Pulmonary artery endothelial cell (primary cell): ENCODE measurements around the gene AKR1C1. TPM values are rescaled to one million over a fixed set of nuclear protein-coding genes. Genes with fewer than 3 reads are reported as not detected.
"Not testable (repeated sequence)": the region's sequence is repeated elsewhere in the genome, so short reads cannot be mapped to it uniquely, and the experiment has no call there.

Experiments
- DNase-seq: peaks from one replicate; pipeline ENCODE4 v3.0.0-alpha.2; 2011; ENCODE audit warnings: low read depth, low spot score
- total RNA-seq: library from RNA; depleted of rRNA; stranded (reverse); fragments of >200 nt; gene quantifications from 2 replicates; pipeline ENCODE4 v1.2.3, GENCODE V29; 2014

AKR1C1 gene
- total RNA-seq, 1 donor from 2014 or later, result 9.1 TPM

GRCh38 chr10:5018134-5018533 lies 54.9 kb downstream of the AKR1C1 start:
- DNase-seq, result no peak

GRCh38 chr10:5018671-5019277 lies 55.6 kb downstream of the AKR1C1 start:
- DNase-seq, result not testable (repeated sequence)

GRCh38 chr10:5019770-5020612 lies 56.8 kb downstream of the AKR1C1 start:
- DNase-seq, result not testable (repeated sequence)

GRCh38 chr10:5021624-5022290 lies 58.5 kb downstream of the AKR1C1 start:
- not testable (repeated sequence) for DNase-seq

- DNase-seq, result no peak
These were observed 60.1 kb downstream of the AKR1C1 start for GRCh38 chr10:5023177-5023805.

- DNase-seq, result not testable (repeated sequence)
These were observed 62.3 kb downstream of the AKR1C1 start for GRCh38 chr10:5025461-5025881.

- no peak for DNase-seq
These were observed 67.8 kb downstream of the AKR1C1 start for GRCh38 chr10:5030989-5031388.

GRCh38 chr10:5031588-5031987 lies 68.4 kb downstream of the AKR1C1 start:
- not testable (repeated sequence) for DNase-seq

- DNase-seq, result not testable (repeated sequence)
These were observed 69.2 kb downstream of the AKR1C1 start for GRCh38 chr10:5032444-5032843.

Other genes with a start within 250 kb of the AKR1C1 start
- gene AKR1E2, start 137.2 kb upstream of the AKR1C1 start, total RNA-seq, result 3.4 and 21.5 TPM in 2 replicates
- 2.5 and 4.0 TPM in 2 replicates for gene AKR1C2, start 40.4 kb downstream of the AKR1C1 start, total RNA-seq
- gene AKR1C3, start 131.0 kb downstream of the AKR1C1 start, total RNA-seq, result 91.7 and 145 TPM in 2 replicates
- not detected in 2 replicates for gene AKR1C8, start 221.7 kb downstream of the AKR1C1 start, total RNA-seq
- not detected in 2 replicates for gene AKR1C4, start 233.4 kb downstream of the AKR1C1 start, total RNA-seq